Heart left ventricle (tissue), 16 donors: ENCODE measurements around the gene AKAP9. TPM values are rescaled to one million over a fixed set of nuclear protein-coding genes. Genes with fewer than 3 reads are reported as not detected.

ENCODE experiments used
- ATAC-seq, 4 donors: fragments of 200-7000 bp; cut with Tn5 transposase; one replicate each; pipeline ENCODE4 v1.9.1; 2020 to 2022; ENCODE audit warnings: moderate library complexity in 4 of 4, mild to moderate bottlenecking in 3 of 4, moderate number of reproducible peaks in 1 of 4
- DNase-seq, 5 donors: peaks; one replicate each; pipeline ENCODE4 v3.0.0-alpha.2; 2020
- H3K27ac ChIP-seq, 12 donors: fragments of 200-600 bp; sonication (generic) in 4 of 12; one replicate each; pipeline versions ENCODE4 v1.5.0 to v1.8.0; 2016 to 2022; ENCODE audit warnings: mild to moderate bottlenecking in 2 of 12
- H3K27me3 ChIP-seq, 9 donors: fragments of 200-600 bp; sonication (generic) in 2 of 9; one replicate each; pipeline versions ENCODE4 v1.5.1 to v1.8.0; 2016 to 2022; ENCODE audit warnings: mild to moderate bottlenecking in 3 of 9
- H3K36me3 ChIP-seq, 9 donors: fragments of 200-600 bp; sonication (generic) in 2 of 9; one replicate each; pipeline versions ENCODE4 v1.5.0 to v1.8.0; 2018 to 2022; ENCODE audit warnings: mild to moderate bottlenecking in 2 of 9
- H3K4me1 ChIP-seq, 12 donors: fragments of 200-600 bp; sonication (generic) in 4 of 12; one replicate each; pipeline versions ENCODE4 v1.5.0 to v1.8.0; 2016 to 2022; ENCODE audit warnings: mild to moderate bottlenecking in 3 of 12
- H3K4me3 ChIP-seq, 12 donors: fragments of 200-600 bp; sonication (generic) in 4 of 12; one replicate each; pipeline versions ENCODE4 v1.5.0 to v1.8.0; 2017 to 2022; ENCODE audit warnings: mild to moderate bottlenecking in 9 of 12, moderate library complexity in 4 of 12
- H3K9me3 ChIP-seq, 12 donors: fragments of 200-600 bp; sonication (generic) in 4 of 12; one replicate each; pipeline versions ENCODE4 v1.5.0 to v1.8.0; 2016 to 2022; ENCODE audit warnings: mild to moderate bottlenecking in 1 of 12
- POLR2A ChIP-seq, 2 donors: fragments of 450-650 bp; IDR thresholded peaks; one replicate each; pipeline ENCODE4 v1.6.1; 2017; ENCODE audit warnings: antibody characterized with exemption in 2 of 2, mild to moderate bottlenecking in 2 of 2, moderate library complexity in 2 of 2
- whole genome bisulfite sequencing, 4 donors: extraction: QIAGEN DNeasy Blood & Tissue Kit in 2 of 4; methylation state at CpG; one replicate each; pipeline versions ENCODE4 v1.1.5 to v1.1.7; 2013 to 2018; 5-methylcytosine and 5-hydroxymethylcytosine counted together
- intact Hi-C, 10 donors: fragments of 100-400 bp; cut with DNase I; formaldehyde crosslinking; loops; one replicate each; pipeline versions ENCODE4 v1.11.1 to v1.14.2; 2022
- polyA plus RNA-seq, 2 donors: library from polyadenylated mRNA; stranded (reverse); fragments of 200-250 nt; gene quantifications; one replicate each; pipeline ENCODE4 v1.2.3, GENCODE V29; 2013
- total RNA-seq, 9 donors: library from RNA; depleted of rRNA in 2 of 9; stranded (reverse); fragments of >200 nt in 2 of 9; fragmentation: NEBNext Ultra II Directional in 3 of 9; extraction: Animal tissue kit (Norgen Biotek cat#: 25700) in 3 of 9; gene quantifications; one replicate each; pipeline versions ENCODE4 v1.1.0 to v1.2.4, GENCODE V29; 2016 to 2023
- TF ChIP-seq, protein P1 (sequence below), 12 donors: fragments of 200-600 bp; sonication (generic) in 4 of 12; IDR thresholded peaks; one replicate each; pipeline versions ENCODE4 v1.5.0 to v1.8.0; 2018 to 2022; ENCODE audit warnings: antibody characterized with exemption in 12 of 12, mild to moderate bottlenecking in 5 of 12
- donor health status: ischemic (EF 13 %, LVEDD 7.1; RV severe dilation, severe dysfunction).
- donor health status: healthy with polysubstance abuse.
- donor health status: DM: no; HTN: yes; CAD: no.
- donor health status: DM: no; HTN: no; CAD: no.
- donor health status: ischemic (EF 25% LVEDD 6.9; RV normal size, moderate dysfunction).
- donor health status: ischemic (EF 25% LVEDD 5.7; RV mildly dilated, moderate dysfunction).
- donor health status: healthy.
- donor health status: DM: yes; HTN: yes; CAD: no.
- donor health status: ischemic (EF 35%, LVEDD 5.7; RV mildly dilated, moderate dysfunction).
- donor health status: nonischemic (EF 11% LVEDD 7.7; RV severe dilation, severe dysfunction).
- donor health status: DM: yes; HTN: yes; CAD: no.
- donor health status: PGD.
- donor health status: ischemic (EF 29% LVEDD 5.4; RV normal size, mild dysfunction).
- donor health status: nonischemic (EF 23%, LVEDD 6.1; RV moderate dilation, normal function).

AKAP9 gene
- total and polyA plus RNA-seq, 11 donors, result 13.2 to 58.6 (median 49.1) TPM

DNA sequence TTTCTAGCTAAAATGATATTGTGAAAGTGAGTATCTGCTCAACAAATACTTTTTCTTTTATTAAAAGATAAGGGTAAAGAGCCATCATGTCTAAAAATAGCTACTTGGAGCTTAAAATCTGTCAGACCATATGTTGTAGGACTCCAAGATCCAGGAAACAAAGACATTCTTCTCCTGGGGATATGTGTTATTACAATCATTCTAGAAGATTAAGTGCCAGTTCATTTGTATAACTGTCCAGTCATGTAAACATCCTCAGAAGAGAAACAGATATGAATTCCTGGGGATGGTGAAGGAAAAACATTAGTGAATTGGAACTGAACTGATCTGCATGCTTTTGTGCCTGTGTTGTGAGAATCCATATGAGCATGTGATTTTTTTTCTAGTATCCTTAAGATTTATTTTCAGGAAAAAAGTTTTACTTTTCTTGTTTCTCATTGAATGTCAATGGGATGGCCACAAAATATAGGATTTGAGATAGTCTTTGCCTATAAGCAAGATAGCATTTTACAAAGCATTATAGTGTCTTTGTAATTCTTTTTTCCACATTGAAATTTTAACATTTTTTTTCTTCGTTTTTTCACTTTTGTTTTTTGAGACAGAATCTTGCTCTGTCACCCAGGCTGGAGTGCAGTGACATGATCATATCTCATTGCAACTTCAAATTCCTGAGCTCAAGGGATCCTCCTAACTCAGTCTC lies 45.7 kb upstream of the AKAP9 start:
- DNase-seq (no peak), ATAC-seq (no peak)
- no peaks in the 10 kb centered on the region for H3K9me3 ChIP-seq
- TF ChIP-seq POLR2A (IDR thresholded peaks at IDR 0.05), result no peak
- TF ChIP-seq, protein P1, sequence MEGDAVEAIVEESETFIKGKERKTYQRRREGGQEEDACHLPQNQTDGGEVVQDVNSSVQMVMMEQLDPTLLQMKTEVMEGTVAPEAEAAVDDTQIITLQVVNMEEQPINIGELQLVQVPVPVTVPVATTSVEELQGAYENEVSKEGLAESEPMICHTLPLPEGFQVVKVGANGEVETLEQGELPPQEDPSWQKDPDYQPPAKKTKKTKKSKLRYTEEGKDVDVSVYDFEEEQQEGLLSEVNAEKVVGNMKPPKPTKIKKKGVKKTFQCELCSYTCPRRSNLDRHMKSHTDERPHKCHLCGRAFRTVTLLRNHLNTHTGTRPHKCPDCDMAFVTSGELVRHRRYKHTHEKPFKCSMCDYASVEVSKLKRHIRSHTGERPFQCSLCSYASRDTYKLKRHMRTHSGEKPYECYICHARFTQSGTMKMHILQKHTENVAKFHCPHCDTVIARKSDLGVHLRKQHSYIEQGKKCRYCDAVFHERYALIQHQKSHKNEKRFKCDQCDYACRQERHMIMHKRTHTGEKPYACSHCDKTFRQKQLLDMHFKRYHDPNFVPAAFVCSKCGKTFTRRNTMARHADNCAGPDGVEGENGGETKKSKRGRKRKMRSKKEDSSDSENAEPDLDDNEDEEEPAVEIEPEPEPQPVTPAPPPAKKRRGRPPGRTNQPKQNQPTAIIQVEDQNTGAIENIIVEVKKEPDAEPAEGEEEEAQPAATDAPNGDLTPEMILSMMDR (IDR thresholded peaks at IDR 0.05), result no peak
- peaks cover 0 to 5% (median 0%) of the 10 kb centered on the region in 9 donors for H3K27me3 ChIP-seq
- H3K4me3 ChIP-seq, result no peak overlapping the region
- no peaks in the 10 kb centered on the region for H3K4me1 ChIP-seq
- H3K27ac ChIP-seq, result no peak overlapping the region
- intact Hi-C loops, result no loop called here
- 46 to 58% (median 57%) methylated on average over 1 of the region's 1 CpG for WGBS, 4 donors
- no peaks in the 10 kb centered on the region for H3K36me3 ChIP-seq

DNA sequence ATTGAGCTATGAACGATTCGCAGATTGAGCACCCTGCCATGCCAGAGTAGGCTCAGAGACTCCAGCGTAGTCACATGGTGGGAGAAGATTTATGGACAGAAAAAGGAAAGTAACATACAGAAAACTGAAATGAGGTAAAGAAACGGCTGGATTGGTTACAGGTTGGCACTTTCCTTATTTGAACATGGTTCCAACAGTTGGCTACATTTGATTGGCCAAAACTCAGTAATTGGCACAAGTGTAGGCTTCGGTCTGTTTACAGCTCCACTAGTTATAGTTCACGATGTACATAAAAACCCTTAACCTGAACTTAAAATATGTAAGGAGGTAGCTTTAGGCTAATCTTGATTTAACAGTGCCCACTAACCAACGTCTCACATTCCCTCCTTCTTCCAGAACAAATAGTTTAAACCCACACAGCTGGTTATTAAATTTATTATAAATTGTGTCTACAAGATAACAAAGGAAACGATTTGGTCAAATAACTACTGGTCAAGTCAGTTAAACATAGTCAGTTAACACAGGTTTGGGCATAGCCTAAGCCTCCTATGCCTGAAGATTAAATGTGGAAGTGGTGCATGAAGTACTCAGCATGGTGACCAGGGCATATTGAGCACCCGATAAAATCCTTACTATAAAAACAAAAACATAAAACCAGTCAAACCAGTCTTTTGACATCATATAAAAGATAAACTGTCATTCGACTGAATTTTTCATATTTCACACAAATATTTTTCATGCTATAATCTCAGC lies 42.2 kb upstream of the AKAP9 start:
- intact Hi-C loops, result no loop called here
- H3K4me1 ChIP-seq, result no peaks in the 10 kb centered on the region
- no peak overlapping the region for H3K4me3 ChIP-seq
- no peaks in the 10 kb centered on the region for H3K27me3 ChIP-seq
- 83 to 85% (median 84%) methylated on average over 10 of the region's 10 CpGs for WGBS, 4 donors
- H3K36me3 ChIP-seq, result no peaks in the 10 kb centered on the region
- H3K27ac ChIP-seq, result no peak overlapping the region
- H3K9me3 ChIP-seq, result no peaks in the 10 kb centered on the region
- DNase-seq, result no peak
- no peak for ATAC-seq
- TF ChIP-seq POLR2A (IDR thresholded peaks at IDR 0.05), result no peak

DNA sequence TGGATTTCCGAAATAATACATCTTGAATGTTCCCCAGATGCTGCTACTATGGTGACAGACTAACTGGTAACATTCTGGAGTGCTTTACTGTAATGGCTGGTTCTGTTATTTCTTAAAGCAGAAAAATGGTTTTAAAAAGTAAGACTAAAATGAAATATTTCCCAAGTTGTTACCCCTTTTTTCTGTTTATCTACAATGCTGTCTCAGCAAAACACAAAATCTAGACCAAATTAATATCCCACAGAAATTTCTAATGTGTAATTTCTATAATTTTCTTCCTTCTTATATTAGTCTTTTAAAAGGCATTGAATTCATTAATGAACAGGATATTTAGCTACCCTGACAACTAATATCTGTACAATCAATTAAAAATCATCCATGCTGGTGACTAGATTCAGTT lies 41.1 kb upstream of the AKAP9 start:
- no peaks in the 10 kb centered on the region for H3K4me1 ChIP-seq
- H3K27me3 ChIP-seq, result no peaks in the 10 kb centered on the region
- no peak for DNase-seq
- H3K27ac ChIP-seq, result no peak overlapping the region
- no peaks in the 10 kb centered on the region for H3K9me3 ChIP-seq
- no peak overlapping the region for H3K4me3 ChIP-seq
- no peak for ATAC-seq
- TF ChIP-seq, protein P1 (IDR thresholded peaks at IDR 0.05), result no peak
- TF ChIP-seq POLR2A (IDR thresholded peaks at IDR 0.05), result no peak
- H3K36me3 ChIP-seq, result no peaks in the 10 kb centered on the region
- 81 to 89% (median 87%) methylated on average over 1 of the region's 1 CpG for WGBS, 4 donors
- intact Hi-C loops, result no loop called here

DNA sequence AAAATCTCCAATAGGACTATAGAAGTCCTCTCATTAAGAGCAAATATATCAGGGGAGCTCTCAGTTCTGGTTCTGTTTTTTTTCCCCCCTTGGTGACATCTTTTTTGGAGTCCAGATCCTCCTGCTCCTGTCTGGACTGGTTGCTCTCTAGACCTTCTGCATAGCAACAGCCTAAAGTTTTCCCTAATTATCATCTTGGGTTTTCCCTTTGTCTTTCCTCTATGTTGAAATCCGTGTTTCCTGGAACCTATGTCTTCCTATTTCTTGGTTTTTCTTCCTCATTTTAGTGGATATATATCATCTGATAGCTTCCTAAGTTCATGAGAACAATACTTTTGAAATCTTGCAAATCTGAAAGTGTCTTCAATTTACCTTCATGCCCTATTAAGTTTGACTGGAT lies 30.5 kb upstream of the AKAP9 start:
- 43 to 76% (median 71%) methylated on average over 1 of the region's 1 CpG for WGBS, 4 donors
- intact Hi-C loops, result no loop called here
- Histone ChIP-seq H3K27me3 (no peaks in the 10 kb centered on the region), H3K4me3 (no peak overlapping the region), H3K9me3 (no peaks in the 10 kb centered on the region), H3K36me3 (no peaks in the 10 kb centered on the region), H3K4me1 (peaks cover 0 to 15% (median 0%) of the 10 kb centered on the region in 12 donors), H3K27ac (no peak overlapping the region)
- TF ChIP-seq POLR2A (IDR thresholded peaks at IDR 0.05), result no peak
- TF ChIP-seq, protein P1 (IDR thresholded peaks at IDR 0.05), result no peak
- DNase-seq (no peak), ATAC-seq (no peak)
